GM20000 (cell line): Measurements from ENCODE around the gene FYCO1.

Source experiments
- DNase-seq: peaks from one replicate; pipeline ENCODE4 v3.0.0; 2012; ENCODE audit warnings: low spot score
- CTCF ChIP-seq: IDR thresholded peaks from 2 replicates; pipeline ENCODE4 v1.5.1; 2012; ENCODE audit warnings: mild to moderate bottlenecking, control low read depth; ENCODE audit errors: extremely low read depth, missing control alignments

Gene FYCO1

GRCh38 chr3:45987368-45988291 lies 8.0 kb downstream of the FYCO1 start:
- DNase-seq: no peak
- no peak for TF ChIP-seq CTCF

- DNase-seq: no peak
- TF ChIP-seq CTCF: no peak
These were observed 9.2 kb downstream of the FYCO1 start for GRCh38 chr3:45986303-45986982.

GRCh38 chr3:45985532-45986302 lies 9.9 kb downstream of the FYCO1 start:
- DNase-seq: no peak
- TF ChIP-seq CTCF: no peak

GRCh38 chr3:45984331-45985312 lies 11.0 kb downstream of the FYCO1 start:
- TF ChIP-seq CTCF: no peak
- DNase-seq: no peak

GRCh38 chr3:45983770-45984169 lies 11.9 kb downstream of the FYCO1 start:
- no peak for TF ChIP-seq CTCF

GRCh38 chr3:45981346-45982074 lies 14.1 kb downstream of the FYCO1 start:
- TF ChIP-seq CTCF: no peak
- no peak for DNase-seq

More at GRCh38 chr3:45983770-45984169, 11.9 kb downstream of the FYCO1 start:
- no peak for DNase-seq
